PC-9 (cell line): Measurements from ENCODE around the gene PTPRM. TPM values are rescaled to one million over a fixed set of nuclear protein-coding genes. Genes with fewer than 3 reads are reported as not detected.

ENCODE experiments used
- BruUV-seq: library from RNA; stranded (reverse); fragments of 400-500 nt; replicated peaks from 2 replicates; lab custom pipeline; 2021; lab: Mats Ljungman, UMichigan
- CTCF ChIA-PET: fragments of 300-600 bp; sonication (Branson Sonifier 250); formaldehyde crosslinking; loops from one replicate; lab custom pipeline; 2022; ENCODE audit warnings: antibody characterized with exemption; lab: Charles Lee
- POLR2A ChIA-PET: fragments of 300-600 bp; sonication (Branson Sonifier 250); formaldehyde crosslinking; loops from one replicate; lab custom pipeline; 2022; ENCODE audit warnings: antibody characterized with exemption; ENCODE audit not compliant: unreplicated experiment; lab: Charles Lee
- DNase-seq, 2 experiments: peaks; one replicate each; pipeline versions ENCODE4 v3.0.0 to v3.0.0-alpha.2; 2015 to 2022; ENCODE audit warnings: mixed read lengths in 1 of 2
- H2AFZ ChIP-seq: fragments of 200-600 bp; sonication (generic); 2 replicates; pipeline ENCODE4 v1.8.1; 2017; ENCODE audit warnings: antibody characterized with exemption
- H3F3A ChIP-seq: fragments of 200-600 bp; sonication (generic); 2 replicates; pipeline ENCODE4 v1.8.1; 2017; ENCODE audit warnings: antibody characterized with exemption, mild to moderate bottlenecking, low read depth; ENCODE audit not compliant: insufficient read depth
- H3K27ac ChIP-seq: fragments of 200-600 bp; sonication (generic); 2 replicates; pipeline ENCODE4 v1.6.1; 2016; ENCODE audit warnings: mixed run types
- H3K27me3 ChIP-seq: fragments of 200-600 bp; sonication (generic); 2 replicates; pipeline ENCODE4 v1.6.1; 2016; ENCODE audit warnings: low read depth, mixed run types; ENCODE audit not compliant: insufficient read depth
- H3K36me3 ChIP-seq: fragments of 200-600 bp; sonication (generic); 2 replicates; pipeline ENCODE4 v1.6.1; 2016; ENCODE audit warnings: low read depth, mixed run types
- H3K4me1 ChIP-seq: fragments of 200-600 bp; sonication (generic); replicated peaks from 2 replicates; pipeline ENCODE4 v1.6.1; 2016; ENCODE audit warnings: mixed run types; ENCODE audit not compliant: insufficient read depth
- H3K4me2 ChIP-seq: fragments of 200-600 bp; sonication (generic); 2 replicates; pipeline ENCODE4 v1.6.1; 2017; ENCODE audit warnings: mixed run types
- H3K4me3 ChIP-seq: fragments of 200-600 bp; sonication (generic); 2 replicates; pipeline ENCODE4 v1.6.1; 2016; ENCODE audit warnings: mixed run types
- H3K79me2 ChIP-seq: fragments of 200-600 bp; sonication (generic); 2 replicates; pipeline ENCODE4 v1.6.1; 2017; ENCODE audit warnings: low read depth, mixed run types
- H3K9me2 ChIP-seq: fragments of 200-600 bp; sonication (generic); 2 replicates; pipeline ENCODE4 v1.8.1; 2017; ENCODE audit warnings: mild to moderate bottlenecking; ENCODE audit not compliant: insufficient read depth
- H3K9me3 ChIP-seq: fragments of 200-600 bp; sonication (generic); 2 replicates; pipeline ENCODE4 v1.8.1; 2016; ENCODE audit warnings: low read depth; ENCODE audit not compliant: insufficient read depth
- H4K20me1 ChIP-seq: fragments of 200-600 bp; sonication (generic); 2 replicates; pipeline ENCODE4 v1.8.1; 2017; ENCODE audit not compliant: insufficient read depth
- EZH2 ChIP-seq: fragments of 200-600 bp; sonication (generic); IDR thresholded peaks from 2 replicates; pipeline ENCODE4 v1.8.0; 2017; ENCODE audit warnings: antibody characterized with exemption, low read depth
- intact Hi-C: fragments of 100-400 bp; cut with micrococcal nuclease; formaldehyde crosslinking; loops from one replicate; pipeline ENCODE4 v1.10.0; 2022; ENCODE audit not compliant: unreplicated experiment
- total RNA-seq: library from RNA; stranded (reverse); gene quantifications from 2 replicates; pipeline ENCODE4 v1.2.3, GENCODE V29; 2021
- TF ChIP-seq, protein P1 (sequence below): fragments of 200-600 bp; sonication (generic); conservative IDR thresholded peaks from 2 replicates; pipeline ENCODE4 v1.6.1; 2017; ENCODE audit warnings: mixed run types, antibody characterized with exemption, mild to moderate bottlenecking, moderate library complexity

The PTPRM gene
- total RNA-seq, 1 experiment from 2014 or later = 32.5 TPM

DNA sequence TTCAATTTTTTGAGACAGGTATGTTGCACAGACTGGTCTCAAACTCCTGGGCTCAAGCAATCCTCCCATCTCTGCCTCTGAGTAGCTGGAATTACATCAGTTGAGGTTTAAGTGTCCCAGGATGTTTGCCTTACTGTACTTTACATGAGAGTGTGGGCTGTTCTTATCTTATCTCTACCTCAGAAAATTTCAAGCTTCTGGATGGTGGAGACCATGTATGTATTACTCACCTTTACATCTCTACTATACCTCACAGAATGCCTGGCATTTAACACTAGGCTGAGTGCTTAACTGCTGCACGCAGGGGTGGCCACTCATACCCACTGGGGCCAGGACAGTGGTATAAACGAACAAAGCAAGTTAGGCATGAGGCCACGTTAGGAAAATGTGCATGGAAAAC, 770.1 kb downstream of the PTPRM start:
- no peak overlapping the region for H3K4me3 ChIP-seq
- no peaks in the 10 kb centered on the region for H3F3A ChIP-seq
- H3K27me3 ChIP-seq = no peaks in the 10 kb centered on the region
- ChIA-PET CTCF (no interaction called here), POLR2A (interaction anchor here (0.6 kb wide), 1 partner anchor 284 kb away, joined by 3 read pairs; no protein-coding TSS in a partner anchor)
- H2AFZ ChIP-seq = no peak overlapping the region
- intact Hi-C loops = no loop called here
- BruUV-seq = no TSS peak
- H3K9me3 ChIP-seq = no peaks in the 10 kb centered on the region
- no peaks in the 10 kb centered on the region for H3K4me1 ChIP-seq
- H3K27ac ChIP-seq = no peak overlapping the region
- no peaks in the 10 kb centered on the region for H3K36me3 ChIP-seq
- no peaks in the 10 kb centered on the region for H4K20me1 ChIP-seq
- DNase-seq = no peak
- H3K9me2 ChIP-seq = no peaks in the 10 kb centered on the region
- TF ChIP-seq, protein P1, sequence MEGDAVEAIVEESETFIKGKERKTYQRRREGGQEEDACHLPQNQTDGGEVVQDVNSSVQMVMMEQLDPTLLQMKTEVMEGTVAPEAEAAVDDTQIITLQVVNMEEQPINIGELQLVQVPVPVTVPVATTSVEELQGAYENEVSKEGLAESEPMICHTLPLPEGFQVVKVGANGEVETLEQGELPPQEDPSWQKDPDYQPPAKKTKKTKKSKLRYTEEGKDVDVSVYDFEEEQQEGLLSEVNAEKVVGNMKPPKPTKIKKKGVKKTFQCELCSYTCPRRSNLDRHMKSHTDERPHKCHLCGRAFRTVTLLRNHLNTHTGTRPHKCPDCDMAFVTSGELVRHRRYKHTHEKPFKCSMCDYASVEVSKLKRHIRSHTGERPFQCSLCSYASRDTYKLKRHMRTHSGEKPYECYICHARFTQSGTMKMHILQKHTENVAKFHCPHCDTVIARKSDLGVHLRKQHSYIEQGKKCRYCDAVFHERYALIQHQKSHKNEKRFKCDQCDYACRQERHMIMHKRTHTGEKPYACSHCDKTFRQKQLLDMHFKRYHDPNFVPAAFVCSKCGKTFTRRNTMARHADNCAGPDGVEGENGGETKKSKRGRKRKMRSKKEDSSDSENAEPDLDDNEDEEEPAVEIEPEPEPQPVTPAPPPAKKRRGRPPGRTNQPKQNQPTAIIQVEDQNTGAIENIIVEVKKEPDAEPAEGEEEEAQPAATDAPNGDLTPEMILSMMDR = no peak
- TF ChIP-seq EZH2 = no peak
- H3K79me2 ChIP-seq = no peaks in the 10 kb centered on the region
- no peak overlapping the region for H3K4me2 ChIP-seq

DNA sequence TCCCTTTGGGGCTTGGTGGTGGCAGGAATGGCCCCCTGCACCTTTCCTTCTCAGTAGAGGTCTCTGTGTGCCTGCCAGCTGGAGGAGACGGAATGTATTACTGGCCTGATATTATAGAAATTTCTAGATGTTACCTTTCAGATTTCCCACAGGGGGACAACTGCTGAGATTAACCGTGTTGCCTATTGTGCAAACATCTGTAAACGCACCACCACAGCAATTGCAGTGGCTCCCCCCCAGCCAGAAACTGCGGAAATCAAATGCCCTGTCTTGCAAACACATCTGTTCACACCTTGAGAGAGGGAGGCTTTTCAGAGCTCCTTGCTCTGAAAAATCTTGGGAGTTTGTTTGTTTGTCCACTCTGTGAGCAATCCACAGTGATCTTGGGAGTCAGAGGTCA, 772.1 kb downstream of the PTPRM start:
- no peaks in the 10 kb centered on the region for H3K27me3 ChIP-seq
- intact Hi-C loops = no loop called here
- H4K20me1 ChIP-seq = no peaks in the 10 kb centered on the region
- H3K79me2 ChIP-seq = no peaks in the 10 kb centered on the region
- no peak overlapping the region for H3K27ac ChIP-seq
- ChIA-PET CTCF (no interaction called here), POLR2A (interaction anchor here (0.5 to 0.7 kb wide), 2 partner anchors 197 to 389 kb away, joined by 3 to 4 read pairs; no protein-coding TSS in a partner anchor)
- no peak overlapping the region for H3K4me2 ChIP-seq
- H3K4me1 ChIP-seq = no peaks in the 10 kb centered on the region
- no peaks in the 10 kb centered on the region for H3K9me2 ChIP-seq
- TF ChIP-seq, protein P1 = no peak
- no peak for TF ChIP-seq EZH2
- no peak overlapping the region for H2AFZ ChIP-seq
- no peak overlapping the region for H3K4me3 ChIP-seq
- no peaks in the 10 kb centered on the region for H3K9me3 ChIP-seq
- BruUV-seq = no TSS peak
- H3K36me3 ChIP-seq = no peaks in the 10 kb centered on the region
- H3F3A ChIP-seq = no peaks in the 10 kb centered on the region
- no peak for DNase-seq

DNA sequence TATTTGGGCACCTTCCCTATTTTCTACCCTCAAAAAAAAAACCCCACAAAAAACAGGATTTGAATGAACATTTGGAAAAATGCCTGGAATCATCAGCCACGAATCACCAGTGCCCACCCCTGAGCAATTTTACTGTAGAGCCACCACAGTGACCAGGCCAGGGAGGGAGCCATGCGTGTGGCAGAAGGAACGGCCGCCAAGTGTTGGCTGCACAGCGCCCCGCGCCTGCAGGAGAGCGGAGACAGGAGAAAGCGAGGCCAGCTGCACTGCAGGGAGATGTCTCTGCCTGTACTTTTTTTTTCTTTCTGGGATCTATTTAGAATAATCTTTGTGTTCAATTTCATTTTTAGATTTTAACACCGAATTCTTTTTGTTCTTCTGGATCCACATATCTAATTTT, 772.8 kb downstream of the PTPRM start:
- Histone ChIP-seq H3K79me2 (no peaks in the 10 kb centered on the region), H3F3A (no peaks in the 10 kb centered on the region), H3K27me3 (no peaks in the 10 kb centered on the region), H2AFZ (no peak overlapping the region), H3K4me2 (no peak overlapping the region), H3K9me3 (no peaks in the 10 kb centered on the region), H3K27ac (no peak overlapping the region), H3K4me1 (no peaks in the 10 kb centered on the region), H3K36me3 (no peaks in the 10 kb centered on the region), H3K4me3 (no peak overlapping the region), H4K20me1 (no peaks in the 10 kb centered on the region), H3K9me2 (no peaks in the 10 kb centered on the region)
- intact Hi-C loops = no loop called here
- TF ChIP-seq, protein P1 = no peak
- TF ChIP-seq EZH2 = no peak
- DNase-seq = no peak
- ChIA-PET POLR2A (no interaction called here), CTCF (no interaction called here)
- BruUV-seq = no TSS peak
